GM12878 (cell line): ENCODE results near the gene B4GALT5. TPM values are rescaled to one million over a fixed set of nuclear protein-coding genes. Genes with fewer than 3 reads are reported as not detected.

Experiments used
- ATAC-seq: fragments of 200-7000 bp; cut with Tn5 transposase; 3 replicates; pipeline ENCODE4 v1.9.1; 2020; ENCODE audit warnings: mild to moderate bottlenecking, moderate library complexity
- BruUV-seq: library from RNA; stranded (reverse); fragments of 400-500 nt; replicated peaks from 2 replicates; lab custom pipeline; 2021; lab: Mats Ljungman, UMichigan
- CTCF ChIA-PET: fragments of 300-600 bp; sonication (Branson Sonifier 250); formaldehyde crosslinking; extraction: SDS; loops from one replicate; lab custom pipeline; 2021; ENCODE audit warnings: inconsistent platforms; lab: Yijun Ruan, JAX
- POLR2A ChIA-PET: fragments of 350-600 bp; formaldehyde crosslinking; extraction: SDS; loops from one replicate; lab custom pipeline; 2021; ENCODE audit warnings: inconsistent platforms; lab: Charles Lee
- RAD21 ChIA-PET: fragments of 300-600 bp; sonication (Branson Sonifier 250); formaldehyde crosslinking; loops from one replicate; lab custom pipeline; 2023; ENCODE audit warnings: antibody characterized with exemption; ENCODE audit not compliant: unreplicated experiment; lab: Charles Lee
- SMC1A ChIA-PET: fragments of 300-600 bp; sonication (Branson Sonifier 250); formaldehyde crosslinking; loops from one replicate; lab custom pipeline; 2023; ENCODE audit not compliant: unreplicated experiment, uncharacterized antibody; lab: Charles Lee
- DNase-seq: peaks from one replicate; pipeline ENCODE4 v3.0.0-alpha.2; 2011; ENCODE audit warnings: low read depth, low spot score
- FAIRE-seq: peaks from 3 replicates; lab custom pipeline; 2011; peaks lifted over from hg19 to GRCh38; lab: Jason Lieb, UNC
- H2AFZ ChIP-seq: 2 replicates; pipeline ENCODE4 v1.6.0; 2011; ENCODE audit warnings: low read depth, low read length, control low read depth; ENCODE audit not compliant: control insufficient read depth
- H3K27ac ChIP-seq: 2 replicates; pipeline ENCODE4 v1.5.1; 2011; ENCODE audit warnings: control low read depth; ENCODE audit not compliant: control insufficient read depth, insufficient read depth
- H3K27me3 ChIP-seq, 2 experiments: replicated peaks in 1 of 2; 2 replicates each; pipeline versions ENCODE4 v1.6.0 to v1.6.1; 2011; ENCODE audit warnings: low read length in 1 of 2; ENCODE audit not compliant: control insufficient read depth in 2 of 2, insufficient read depth in 2 of 2
- H3K36me3 ChIP-seq, 2 experiments: 2 replicates each; pipeline ENCODE4 v1.5.1; 2011; ENCODE audit warnings: low read length in 1 of 2; ENCODE audit not compliant: control insufficient read depth in 2 of 2, insufficient read depth in 2 of 2
- H3K4me1 ChIP-seq: 2 replicates; pipeline ENCODE4 v1.6.1; 2011; ENCODE audit warnings: mild to moderate bottlenecking, low read length, moderate library complexity, mixed read lengths; ENCODE audit not compliant: control insufficient read depth, insufficient read depth
- H3K4me2 ChIP-seq: 2 replicates; pipeline ENCODE4 v1.6.0; 2011; ENCODE audit warnings: control low read depth; ENCODE audit not compliant: control insufficient read depth, insufficient read depth
- H3K4me3 ChIP-seq: fragments of 200-600 bp; sonication (generic); 2 replicates; pipeline ENCODE4 v1.5.1; 2016
- H3K79me2 ChIP-seq: 2 replicates; pipeline ENCODE4 v1.6.0; 2011; ENCODE audit warnings: low read length; ENCODE audit not compliant: control insufficient read depth, insufficient read depth
- H3K9ac ChIP-seq: 2 replicates; pipeline ENCODE4 v1.8.0; 2011; ENCODE audit warnings: low read length, control low read depth, mixed read lengths; ENCODE audit not compliant: control insufficient read depth, insufficient read depth
- H3K9me3 ChIP-seq: replicated peaks from 3 replicates; pipeline ENCODE4 v1.5.1; 2011; ENCODE audit warnings: mild to moderate bottlenecking, low read length; ENCODE audit not compliant: control insufficient read depth, insufficient read depth
- H4K20me1 ChIP-seq: 2 replicates; pipeline ENCODE4 v1.6.0; 2011; ENCODE audit not compliant: control insufficient read depth, insufficient read depth
- BCLAF1 ChIP-seq: fragments of 450-650 bp; IDR thresholded peaks from 2 replicates; pipeline ENCODE4 v1.6.1; 2017; ENCODE audit warnings: antibody characterized with exemption, mild to moderate bottlenecking, moderate library complexity
- CBX3 ChIP-seq: fragments of 200-600 bp; sonication (generic); IDR thresholded peaks from 2 replicates; pipeline ENCODE4 v1.6.1; 2016; ENCODE audit warnings: low read depth, borderline replicate concordance
- DPF2 ChIP-seq: fragments of 450-650 bp; IDR thresholded peaks from 2 replicates; pipeline ENCODE4 v1.6.1; 2017; ENCODE audit warnings: mild to moderate bottlenecking
- IKZF2 ChIP-seq, 2 experiments: fragments of 450-650 bp; IDR thresholded peaks; 2 replicates each; pipeline ENCODE4 v1.6.1; 2017; ENCODE audit warnings: mild to moderate bottlenecking in 2 of 2, moderate library complexity in 2 of 2
- JUND ChIP-seq: IDR thresholded peaks from 2 replicates; pipeline ENCODE4 v1.6.1; 2012; ENCODE audit warnings: low read depth, mild to moderate bottlenecking, low read length, improper control_type of control experiment, moderate library complexity
- MYC ChIP-seq: IDR thresholded peaks from 2 replicates; pipeline ENCODE4 v1.6.1; 2011; ENCODE audit warnings: mild to moderate bottlenecking, low read length, moderate library complexity, inconsistent platforms; ENCODE audit not compliant: insufficient read depth, insufficient replicate concordance, insufficient read length, severe bottlenecking
- PBX3 ChIP-seq: IDR thresholded peaks from 2 replicates; pipeline ENCODE4 v1.6.1; 2011; ENCODE audit warnings: mild to moderate bottlenecking, low read depth, low read length, moderate library complexity; ENCODE audit not compliant: insufficient replicate concordance
- RAD51 ChIP-seq: fragments of 450-650 bp; IDR thresholded peaks from 2 replicates; pipeline ENCODE4 v1.6.1; 2016; ENCODE audit warnings: moderate library complexity, mild to moderate bottlenecking, inconsistent platforms
- RCOR1 ChIP-seq: conservative IDR thresholded peaks from 2 replicates; pipeline ENCODE4 v1.6.1; 2012; ENCODE audit warnings: low read depth, low read length, improper control_type of control experiment
- RELA ChIP-seq: fragments of 450-650 bp; IDR thresholded peaks from 2 replicates; pipeline ENCODE4 v1.8.0; 2014; ENCODE audit warnings: borderline replicate concordance; ENCODE audit not compliant: partially characterized antibody
- SUPT20H ChIP-seq: IDR thresholded peaks from 2 replicates; pipeline ENCODE4 v1.6.1; 2011; ENCODE audit warnings: low read depth, mild to moderate bottlenecking, low read length, moderate library complexity, borderline replicate concordance; ENCODE audit not compliant: control insufficient read depth
- TCF7 ChIP-seq: IDR thresholded peaks from 2 replicates; pipeline ENCODE4 v1.6.1; 2014; ENCODE audit warnings: antibody characterized with exemption, borderline replicate concordance
- ZBTB33 ChIP-seq: fragments of 450-650 bp; IDR thresholded peaks from 2 replicates; pipeline ENCODE4 v1.6.1; 2017; ENCODE audit warnings: mild to moderate bottlenecking
- ZNF207 ChIP-seq: fragments of 450-650 bp; IDR thresholded peaks from 2 replicates; pipeline ENCODE4 v1.6.1; 2014; ENCODE audit warnings: antibody characterized with exemption, mild to moderate bottlenecking, borderline replicate concordance
- WGBS: methylation state at CpG from one replicate; pipeline ENCODE4 v1.1.6; 2016; ENCODE audit warnings: low lambda C conversion rate; ENCODE audit not compliant: insufficient replicate concordance, insufficient coverage; ENCODE audit errors: missing lambda C conversion rate; 5-methylcytosine and 5-hydroxymethylcytosine counted together
- in situ Hi-C: fragments of 300-500 bp; cut with MboI; formaldehyde crosslinking; loops from 9 replicates; pipeline ENCODE4 v1.14.3; 2018; ENCODE audit warnings: mixed read lengths
- intact Hi-C: fragments of 100-400 bp; cut with micrococcal nuclease; formaldehyde crosslinking; loops from one replicate; pipeline ENCODE4 v1.14.2; 2022; ENCODE audit not compliant: unreplicated experiment
- polyA plus RNA-seq, 11 experiments: library from polyadenylated mRNA; depleted of rRNA in 4 of 11; unstranded in 6 of 11; stranded (reverse) in 5 of 11; fragments of >200 nt; fragmentation: Nextera tagmentation in 4 of 11; fragmentation: Illumina TruSeq in 1 of 11; extraction: Ambion mirVana in 4 of 11; extraction: Trizol in 1 of 11; gene quantifications; 1 replicate in 1 of 11; 2 replicates in 10 of 11; pipeline versions ENCODE4 v1.2.1 to v1.2.3, GENCODE V29; 2011 to 2016; ENCODE audit warnings: inconsistent platforms in 2 of 11, missing spikeins in 2 of 11, low read depth in 1 of 11
- total RNA-seq, 4 experiments: library from RNA; depleted of rRNA in 3 of 4; stranded (reverse); fragments of >200 nt in 3 of 4; fragmentation: Illumina TruSeq in 1 of 4; extraction: Trizol in 1 of 4; gene quantifications; 2 replicates each; pipeline versions ENCODE4 v1.2.1 to v1.2.3, GENCODE V29; 2013 to 2021

Gene B4GALT5
- total and polyA plus RNA-seq, 10 of the 15 experiments (the other 5 are each of a cell fraction or from before 2014, with no cell fraction given) = 2.0 to 55.5 (median 20.2) TPM

GRCh38 chr20:49663112-49663511 is 50.6 kb downstream of the B4GALT5 start (continued):
- no peak for TF ChIP-seq JUND
- TF ChIP-seq, all 136 proteins: peak for 0

- H3K27ac ChIP-seq = peak overlapping the region; percentile 10
- CTCF ChIA-PET = interaction anchor here (0.6 to 2.0 kb wide), 7 partner anchors 30 to 1272 kb away, joined by 3 to 10 read pairs (median 4); no protein-coding TSS in a partner anchor
- no peak overlapping the region for H3K9ac ChIP-seq
- H3K9me3 ChIP-seq = no peaks in the 10 kb centered on the region
- intact Hi-C loops = no loop called here
- H3K4me2 ChIP-seq = peak overlapping the region; percentile 50
- peaks cover 87% of the 10 kb centered on the region for H3K79me2 ChIP-seq
- RAD21 ChIA-PET = interaction anchor here (0.7 to 1.9 kb wide), 14 partner anchors 10 to 179 kb away, joined by 3 to 11 read pairs (median 4); no protein-coding TSS in a partner anchor
- no peak overlapping the region for H2AFZ ChIP-seq
- peaks cover 52% of the 10 kb centered on the region for H3K4me1 ChIP-seq
- POLR2A ChIA-PET = interaction anchor here (0.9 to 1.3 kb wide), 6 partner anchors 24 to 141 kb away, joined by 3 to 6 read pairs (median 3); no protein-coding TSS in a partner anchor
- BruUV-seq = no TSS peak
- in situ Hi-C loops = no loop called here
- ATAC-seq (peak; percentile 85), DNase-seq (peak; percentile 58), FAIRE-seq (peak; percentile 35)
- SMC1A ChIA-PET = interaction anchor here (0.6 to 2.1 kb wide), 20 partner anchors 9 to 185 kb away, joined by 3 to 8 read pairs (median 4); partner anchors contain the start of gene B4GALT5
- no peaks in the 10 kb centered on the region for H3K27me3 ChIP-seq
- WGBS = 88% methylated on average over 8 of the region's 8 CpGs
- peaks cover 0 to 2% of the 10 kb centered on the region in 2 experiments; a peak in 1 of 4 replicates for H3K36me3 ChIP-seq
- no peak overlapping the region for H3K4me3 ChIP-seq
- H4K20me1 ChIP-seq = no peaks in the 10 kb centered on the region; the same call in 1 of the 2 replicates
- TF ChIP-seq BCLAF1 (no peak), RCOR1 (no peak), ZNF207 (no peak), SUPT20H (no peak), RELA (no peak), RAD51 (no peak), MYC (no peak), ZBTB33 (no peak), CBX3 (no peak), IKZF2 (IDR thresholded peaks at IDR 0.05) (peak; percentile 76 to 87), DPF2 (no peak), PBX3 (no peak), TCF7 (no peak)
These were observed 51.9 kb downstream of the B4GALT5 start for GRCh38 chr20:49661560-49662329.
